22Rv1 (cell line): ENCODE results near the gene RAI2.

Experiments
- ZFX ChIP-seq: fragments of 450-650 bp; IDR thresholded peaks from 2 replicates; pipeline ENCODE4 v1.6.1; 2017; ENCODE audit warnings: antibody characterized with exemption, borderline replicate concordance
- TF ChIP-seq, protein P1 (sequence below): fragments of 450-650 bp; IDR thresholded peaks from 2 replicates; pipeline ENCODE4 v1.5.1; 2017; ENCODE audit warnings: mild to moderate bottlenecking

GRCh38 chrX:17828171-17828570, 32.9 kb downstream of the RAI2 start:
- TF ChIP-seq, protein P1, sequence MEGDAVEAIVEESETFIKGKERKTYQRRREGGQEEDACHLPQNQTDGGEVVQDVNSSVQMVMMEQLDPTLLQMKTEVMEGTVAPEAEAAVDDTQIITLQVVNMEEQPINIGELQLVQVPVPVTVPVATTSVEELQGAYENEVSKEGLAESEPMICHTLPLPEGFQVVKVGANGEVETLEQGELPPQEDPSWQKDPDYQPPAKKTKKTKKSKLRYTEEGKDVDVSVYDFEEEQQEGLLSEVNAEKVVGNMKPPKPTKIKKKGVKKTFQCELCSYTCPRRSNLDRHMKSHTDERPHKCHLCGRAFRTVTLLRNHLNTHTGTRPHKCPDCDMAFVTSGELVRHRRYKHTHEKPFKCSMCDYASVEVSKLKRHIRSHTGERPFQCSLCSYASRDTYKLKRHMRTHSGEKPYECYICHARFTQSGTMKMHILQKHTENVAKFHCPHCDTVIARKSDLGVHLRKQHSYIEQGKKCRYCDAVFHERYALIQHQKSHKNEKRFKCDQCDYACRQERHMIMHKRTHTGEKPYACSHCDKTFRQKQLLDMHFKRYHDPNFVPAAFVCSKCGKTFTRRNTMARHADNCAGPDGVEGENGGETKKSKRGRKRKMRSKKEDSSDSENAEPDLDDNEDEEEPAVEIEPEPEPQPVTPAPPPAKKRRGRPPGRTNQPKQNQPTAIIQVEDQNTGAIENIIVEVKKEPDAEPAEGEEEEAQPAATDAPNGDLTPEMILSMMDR = no peak
- no peak for TF ChIP-seq ZFX
